Fibroblast of skin of left biceps (primary cell): Measurements from ENCODE around the gene CARMIL3.
A peak's percentile ranks its signal among the peaks of the same experiment; 100 is the strongest.
"Not testable (repeated sequence)": the region's sequence is repeated elsewhere in the genome, so short reads cannot be mapped to it uniquely, and the experiment has no call there.

ENCODE experiments used
- DNase-seq, 2 experiments: peaks; one replicate each; pipeline ENCODE4 v3.0.0-alpha.2; 2013; ENCODE audit warnings: low read depth in 2 of 2

Gene CARMIL3

GRCh38 chr14:24095271-24096068 is 43.7 kb downstream of the CARMIL3 start:
- DNase-seq, result no peak

GRCh38 chr14:24096545-24097181 is 44.9 kb downstream of the CARMIL3 start:
- no peak for DNase-seq

GRCh38 chr14:24098229-24098926 is 46.6 kb downstream of the CARMIL3 start:
- DNase-seq, result no peak

GRCh38 chr14:24098927-24099813 is 47.4 kb downstream of the CARMIL3 start:
- no peak for DNase-seq

- DNase-seq, result no peak
Measured at GRCh38 chr14:24100197-24100981, 48.6 kb downstream of the CARMIL3 start.

GRCh38 chr14:24100982-24101494 is 49.2 kb downstream of the CARMIL3 start:
- DNase-seq, result no peak

- no peak for DNase-seq
Measured at GRCh38 chr14:24102357-24103048, 50.7 kb downstream of the CARMIL3 start.

- DNase-seq, result no peak
Measured at GRCh38 chr14:24103451-24103850, 51.6 kb downstream of the CARMIL3 start.

GRCh38 chr14:24105609-24106239 is 53.9 kb downstream of the CARMIL3 start:
- DNase-seq, result not testable (repeated sequence)

- no peak for DNase-seq
Measured at GRCh38 chr14:24106672-24107271, 55.0 kb downstream of the CARMIL3 start.

- DNase-seq, result no peak
Measured at GRCh38 chr14:24108336-24108874, 56.6 kb downstream of the CARMIL3 start.

GRCh38 chr14:24110060-24110459 is 58.3 kb downstream of the CARMIL3 start:
- no peak for DNase-seq

- DNase-seq, result no peak
Measured at GRCh38 chr14:24110523-24110922, 58.7 kb downstream of the CARMIL3 start.

GRCh38 chr14:24113379-24113800 is 61.6 kb downstream of the CARMIL3 start:
- DNase-seq, result no peak

GRCh38 chr14:24113801-24114531 is 62.2 kb downstream of the CARMIL3 start:
- DNase-seq, result peak; percentile 49 to 53

GRCh38 chr14:24114532-24115421 is 63.0 kb downstream of the CARMIL3 start, which contains the start of the genes DCAF11 and NRL:
Gene DCAF11 (plus strand): TSS chr14:24114777. CDS start chr14:24115595, 818 bp downstream.
Gene NRL (minus strand): TSS chr14:24114949. CDS start chr14:24082848, 32,101 bp downstream.
- peak; percentile 99 for DNase-seq
